BJ (cell line): Measurements from ENCODE around the gene CCPG1. TPM values are rescaled to one million over a fixed set of nuclear protein-coding genes. Genes with fewer than 3 reads are reported as not detected.

Experiments
- CTCF ChIA-PET: fragments of 350-600 bp; formaldehyde crosslinking; extraction: SDS; loops from one replicate; lab custom pipeline; 2021; ENCODE audit warnings: antibody characterized with exemption, inconsistent platforms; lab: Yijun Ruan, JAX
- POLR2A ChIA-PET: fragments of 300-600 bp; sonication (Branson Sonifier 250); formaldehyde crosslinking; extraction: SDS; loops from one replicate; lab custom pipeline; 2021; ENCODE audit warnings: antibody characterized with exemption; lab: Charles Lee
- DNase-seq: peaks from one replicate; pipeline ENCODE4 v3.0.0-alpha.2; 2011; ENCODE audit warnings: low read depth
- H3K27me3 ChIP-seq: 2 replicates; pipeline ENCODE4 v1.6.0; 2011; ENCODE audit warnings: low read length; ENCODE audit not compliant: control insufficient read depth, insufficient read depth
- H3K36me3 ChIP-seq: 2 replicates; pipeline ENCODE4 v1.5.1; 2011; ENCODE audit warnings: low read length; ENCODE audit not compliant: control insufficient read depth, insufficient read depth
- H3K4me3 ChIP-seq: 2 replicates; pipeline ENCODE4 v1.5.1; 2011; ENCODE audit warnings: low read depth, mild to moderate bottlenecking, control low read depth, low read length
- CTCF ChIP-seq: IDR thresholded peaks from 2 replicates; pipeline ENCODE4 v1.5.1; 2011; ENCODE audit warnings: low read depth, mild to moderate bottlenecking, control low read depth, inconsistent platforms, low read length, moderate library complexity; ENCODE audit not compliant: insufficient read depth
- polyA plus RNA-seq: library from polyadenylated mRNA; depleted of rRNA; stranded (reverse); fragments of >200 nt; gene quantifications from 2 replicates; pipeline ENCODE4 v1.2.3, GENCODE V29; 2011

The CCPG1 gene
- polyA plus RNA-seq, 1 experiment = 33.8 TPM

GRCh38 chr15:55334997-55335396, 73.2 kb downstream of the CCPG1 start:
- POLR2A ChIA-PET = no interaction called here
- H3K36me3 ChIP-seq = 0 out of 2 replicates have a peak, but pooled peaks cover 1% of the 10 kb centered on the region
- CTCF ChIA-PET = interaction anchor here (1.2 kb wide), 1 partner anchor 100 kb away, joined by 3 read pairs; no protein-coding TSS in a partner anchor
- H3K4me3 ChIP-seq = no peak overlapping the region
- H3K27me3 ChIP-seq = no peaks in the 10 kb centered on the region
- DNase-seq = no peak
- TF ChIP-seq CTCF = no peak

- no peak for TF ChIP-seq CTCF
- no peak for DNase-seq
- ChIA-PET POLR2A (no interaction called here), CTCF (interaction anchor here (1.2 kb wide), 1 partner anchor 101 kb away, joined by 3 read pairs; no protein-coding TSS in a partner anchor)
- Histone ChIP-seq H3K36me3 (0 out of 2 replicates have a peak, but pooled peaks cover 1% of the 10 kb centered on the region), H3K4me3 (no peak overlapping the region), H3K27me3 (no peaks in the 10 kb centered on the region)
Measured at GRCh38 chr15:55334371-55334770, 73.8 kb downstream of the CCPG1 start.

GRCh38 chr15:55327387-55327786, 80.8 kb downstream of the CCPG1 start:
- ChIA-PET POLR2A (no interaction called here), CTCF (no interaction called here)

GRCh38 chr15:55322467-55322866, 85.7 kb downstream of the CCPG1 start:
- ChIA-PET POLR2A (no interaction called here), CTCF (no interaction called here)
- H3K4me3 ChIP-seq = no peak overlapping the region
- no peak for TF ChIP-seq CTCF
- DNase-seq = no peak
- H3K27me3 ChIP-seq = no peaks in the 10 kb centered on the region
- H3K36me3 ChIP-seq = no peaks in the 10 kb centered on the region

More at GRCh38 chr15:55327387-55327786, 80.8 kb downstream of the CCPG1 start:
- Histone ChIP-seq H3K27me3 (no peaks in the 10 kb centered on the region), H3K36me3 (no peaks in the 10 kb centered on the region), H3K4me3 (no peak overlapping the region)
- TF ChIP-seq CTCF = no peak
- no peak for DNase-seq

GRCh38 chr15:55320963-55321362, 87.2 kb downstream of the CCPG1 start:
- TF ChIP-seq CTCF = no peak
- CTCF ChIA-PET = no interaction called here
- no peak for DNase-seq
- Histone ChIP-seq H3K36me3 (no peaks in the 10 kb centered on the region), H3K4me3 (no peak overlapping the region), H3K27me3 (no peaks in the 10 kb centered on the region)
- POLR2A ChIA-PET = no interaction called here
